Measurements from ENCODE around the gene RXFP2.

The RXFP2 gene, protein sequence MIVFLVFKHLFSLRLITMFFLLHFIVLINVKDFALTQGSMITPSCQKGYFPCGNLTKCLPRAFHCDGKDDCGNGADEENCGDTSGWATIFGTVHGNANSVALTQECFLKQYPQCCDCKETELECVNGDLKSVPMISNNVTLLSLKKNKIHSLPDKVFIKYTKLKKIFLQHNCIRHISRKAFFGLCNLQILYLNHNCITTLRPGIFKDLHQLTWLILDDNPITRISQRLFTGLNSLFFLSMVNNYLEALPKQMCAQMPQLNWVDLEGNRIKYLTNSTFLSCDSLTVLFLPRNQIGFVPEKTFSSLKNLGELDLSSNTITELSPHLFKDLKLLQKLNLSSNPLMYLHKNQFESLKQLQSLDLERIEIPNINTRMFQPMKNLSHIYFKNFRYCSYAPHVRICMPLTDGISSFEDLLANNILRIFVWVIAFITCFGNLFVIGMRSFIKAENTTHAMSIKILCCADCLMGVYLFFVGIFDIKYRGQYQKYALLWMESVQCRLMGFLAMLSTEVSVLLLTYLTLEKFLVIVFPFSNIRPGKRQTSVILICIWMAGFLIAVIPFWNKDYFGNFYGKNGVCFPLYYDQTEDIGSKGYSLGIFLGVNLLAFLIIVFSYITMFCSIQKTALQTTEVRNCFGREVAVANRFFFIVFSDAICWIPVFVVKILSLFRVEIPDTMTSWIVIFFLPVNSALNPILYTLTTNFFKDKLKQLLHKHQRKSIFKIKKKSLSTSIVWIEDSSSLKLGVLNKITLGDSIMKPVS

DNA sequence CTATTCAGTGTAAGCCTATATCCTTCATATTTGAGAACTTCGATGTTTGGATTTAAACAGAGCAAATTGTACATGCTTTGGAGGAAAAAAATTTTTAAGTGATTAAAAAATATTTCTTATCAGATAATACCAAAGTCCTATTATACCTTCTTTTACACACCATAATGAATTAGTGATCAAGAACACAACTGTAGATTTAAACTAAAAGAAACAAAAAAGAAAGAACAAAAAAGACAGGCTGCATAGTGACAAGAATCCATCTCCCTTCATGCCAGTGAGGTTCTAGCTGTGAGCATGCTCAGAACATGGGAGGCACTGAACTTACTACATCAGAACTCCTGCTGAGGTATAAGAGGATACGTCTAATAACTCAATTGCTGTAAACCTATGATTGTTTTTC lies at the start of gene RXFP2:
Gene RXFP2, plus strand, starts transcription at position 301 of the 400 bp plus-strand sequence. Its CDS starts 87 bp downstream, at position 388.
- ChIA-PET CTCF (interaction anchor here (0.6 to 1.0 kb wide), 3 partner anchors 203 to 634 kb away, joined by 3 to 4 read pairs (median 3); no protein-coding TSS in a partner anchor), POLR2A (no interaction called here)
- no peak for TF ChIP-seq TARDBP (IDR thresholded peaks at IDR 0.05)
- no peak for TF ChIP-seq L3MBTL2 (conservative IDR thresholded peaks at IDR 0.05)
- TF ChIP-seq FOXK2 (IDR thresholded peaks at IDR 0.05) = no peak
- TF ChIP-seq FOXM1 (IDR thresholded peaks at IDR 0.05; ENCODE audit: borderline replicate concordance) = no peak
- no peak for TF ChIP-seq ZNF384 (IDR thresholded peaks at IDR 0.05)
- no peak for TF ChIP-seq NFRKB (IDR thresholded peaks at IDR 0.05)
- TF ChIP-seq, protein P1, sequence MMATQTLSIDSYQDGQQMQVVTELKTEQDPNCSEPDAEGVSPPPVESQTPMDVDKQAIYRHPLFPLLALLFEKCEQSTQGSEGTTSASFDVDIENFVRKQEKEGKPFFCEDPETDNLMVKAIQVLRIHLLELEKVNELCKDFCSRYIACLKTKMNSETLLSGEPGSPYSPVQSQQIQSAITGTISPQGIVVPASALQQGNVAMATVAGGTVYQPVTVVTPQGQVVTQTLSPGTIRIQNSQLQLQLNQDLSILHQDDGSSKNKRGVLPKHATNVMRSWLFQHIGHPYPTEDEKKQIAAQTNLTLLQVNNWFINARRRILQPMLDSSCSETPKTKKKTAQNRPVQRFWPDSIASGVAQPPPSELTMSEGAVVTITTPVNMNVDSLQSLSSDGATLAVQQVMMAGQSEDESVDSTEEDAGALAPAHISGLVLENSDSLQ (IDR thresholded peaks at IDR 0.05) = no peak
- no peak for TF ChIP-seq ELF4 (IDR thresholded peaks at IDR 0.05)
- TF ChIP-seq CTBP1 (IDR thresholded peaks at IDR 0.05; ENCODE audit: borderline replicate concordance) = no peak
- DNase-seq (ENCODE audit: extremely low spot score) = no peak

DNA sequence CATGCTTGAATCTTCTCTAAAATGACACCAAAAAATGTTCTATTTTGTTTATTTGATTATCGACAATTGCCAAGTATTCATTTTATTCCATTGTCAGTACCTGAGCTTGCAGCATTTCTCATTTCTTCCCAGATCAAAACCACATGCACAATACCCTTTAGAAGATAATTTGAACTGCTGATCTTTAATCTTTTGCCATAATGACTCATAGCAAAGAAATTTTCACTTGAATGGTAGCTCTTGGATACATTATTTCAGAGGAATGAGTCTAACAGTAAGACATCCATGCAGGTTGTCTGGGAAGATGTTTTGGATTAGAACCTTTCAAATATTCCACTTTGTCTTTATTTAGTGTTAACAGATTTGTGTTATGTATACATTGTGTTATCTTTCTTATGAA lies 42.0 kb upstream of the RXFP2 start:
- TF ChIP-seq FOXK2 (IDR thresholded peaks at IDR 0.05) (no peak), ARNT (IDR thresholded peaks at IDR 0.05) (no peak), LEF1 (IDR thresholded peaks at IDR 0.05; ENCODE audit: borderline replicate concordance) (no peak), TARDBP (IDR thresholded peaks at IDR 0.05) (no peak), FOXA1 (IDR thresholded peaks at IDR 0.05) (no peak), ELF4 (IDR thresholded peaks at IDR 0.05) (no peak)
- POLR2A ChIA-PET = no interaction called here
- CTCF ChIA-PET = interaction anchor here (0.7 kb wide), 1 partner anchor 495 kb away, joined by 5 read pairs; no protein-coding TSS in a partner anchor
- DNase-seq (ENCODE audit: extremely low spot score) = no peak

DNA sequence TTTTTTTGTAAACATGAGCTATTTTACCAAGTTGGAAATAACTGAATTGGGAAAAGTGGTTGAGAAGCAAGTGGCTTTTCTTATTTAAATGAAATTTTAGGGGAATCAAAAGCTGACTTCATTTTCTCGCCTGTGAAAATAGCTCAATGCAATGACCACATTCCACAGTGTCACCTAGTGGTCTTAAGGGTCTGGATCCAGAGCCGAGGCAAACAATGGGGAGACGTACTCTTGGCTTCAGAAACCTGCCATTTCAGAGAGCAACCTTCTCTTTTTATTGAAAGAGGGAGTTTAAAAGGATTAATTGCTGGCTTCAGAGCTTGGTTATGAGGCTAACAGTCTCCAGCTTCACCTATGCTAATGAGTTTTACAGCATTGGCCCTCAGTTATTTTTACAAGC lies 39.7 kb upstream of the RXFP2 start:
- peak; percentile 12 for DNase-seq (ENCODE audit: extremely low spot score)
- TF ChIP-seq FOXK2 (IDR thresholded peaks at IDR 0.05) (no peak), ELF4 (IDR thresholded peaks at IDR 0.05) (no peak), SP1 (IDR thresholded peaks at IDR 0.05) (no peak), NFRKB (IDR thresholded peaks at IDR 0.05) (no peak), SUZ12 (IDR thresholded peaks at IDR 0.05) (no peak), HDGF (IDR thresholded peaks at IDR 0.05; ENCODE audit: borderline replicate concordance) (no peak), CTBP1 (IDR thresholded peaks at IDR 0.05; ENCODE audit: borderline replicate concordance) (no peak), ZNF384 (IDR thresholded peaks at IDR 0.05) (no peak), TARDBP (IDR thresholded peaks at IDR 0.05) (no peak), BHLHE40 (IDR thresholded peaks at IDR 0.05; ENCODE audit: borderline replicate concordance) (no peak), LEF1 (IDR thresholded peaks at IDR 0.05; ENCODE audit: borderline replicate concordance) (no peak)
- TF ChIP-seq, protein P1 (IDR thresholded peaks at IDR 0.05) = no peak
- CTCF ChIA-PET = interaction anchor here (1.2 kb wide), 1 partner anchor 162 kb away, joined by 4 read pairs; no protein-coding TSS in a partner anchor
- POLR2A ChIA-PET = no interaction called here

DNA sequence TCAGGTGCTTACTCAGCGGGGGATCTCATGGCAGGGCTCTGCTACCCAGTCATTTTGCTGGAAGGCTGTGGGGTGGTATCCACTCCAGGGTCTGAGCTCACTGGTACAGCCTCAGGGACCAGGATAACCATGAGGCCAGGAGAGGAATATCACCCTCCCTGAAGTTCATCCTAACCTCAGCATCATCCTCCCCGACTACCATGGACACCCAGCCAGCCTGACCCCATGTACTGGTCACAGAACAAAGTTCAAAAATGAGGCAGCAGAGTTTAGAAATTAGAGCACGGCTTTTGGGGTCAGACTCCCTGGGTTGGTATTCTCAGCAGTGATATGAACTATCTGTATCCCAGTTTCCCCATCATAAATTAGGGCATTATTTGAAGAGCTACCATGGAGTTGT lies 35.5 kb upstream of the RXFP2 start:
- TF ChIP-seq HDGF (IDR thresholded peaks at IDR 0.05; ENCODE audit: borderline replicate concordance) = no peak
- no peak for TF ChIP-seq BHLHE40 (IDR thresholded peaks at IDR 0.05; ENCODE audit: borderline replicate concordance)
- TF ChIP-seq LEF1 (IDR thresholded peaks at IDR 0.05; ENCODE audit: borderline replicate concordance) = no peak
- TF ChIP-seq SUZ12 (IDR thresholded peaks at IDR 0.05) = no peak
- no peak for TF ChIP-seq CTBP1 (IDR thresholded peaks at IDR 0.05; ENCODE audit: borderline replicate concordance)
- TF ChIP-seq ZNF384 (IDR thresholded peaks at IDR 0.05) = no peak
- TF ChIP-seq ARNT (IDR thresholded peaks at IDR 0.05) = no peak
- TF ChIP-seq, protein P1 (IDR thresholded peaks at IDR 0.05) = no peak
- no peak for TF ChIP-seq L3MBTL2 (conservative IDR thresholded peaks at IDR 0.05)
- no peak for TF ChIP-seq FOXM1 (IDR thresholded peaks at IDR 0.05; ENCODE audit: borderline replicate concordance)
- no peak for TF ChIP-seq FOXK2 (IDR thresholded peaks at IDR 0.05)
- TF ChIP-seq TARDBP (IDR thresholded peaks at IDR 0.05) = no peak
- TF ChIP-seq SP1 (IDR thresholded peaks at IDR 0.05) = no peak
- TF ChIP-seq NFRKB (IDR thresholded peaks at IDR 0.05) = no peak
- TF ChIP-seq ELF4 (IDR thresholded peaks at IDR 0.05) = no peak
- no peak for TF ChIP-seq FOXA1 (IDR thresholded peaks at IDR 0.05)
- CTCF ChIA-PET = no interaction called here
- DNase-seq (ENCODE audit: extremely low spot score) = no peak
- POLR2A ChIA-PET = no interaction called here

DNA sequence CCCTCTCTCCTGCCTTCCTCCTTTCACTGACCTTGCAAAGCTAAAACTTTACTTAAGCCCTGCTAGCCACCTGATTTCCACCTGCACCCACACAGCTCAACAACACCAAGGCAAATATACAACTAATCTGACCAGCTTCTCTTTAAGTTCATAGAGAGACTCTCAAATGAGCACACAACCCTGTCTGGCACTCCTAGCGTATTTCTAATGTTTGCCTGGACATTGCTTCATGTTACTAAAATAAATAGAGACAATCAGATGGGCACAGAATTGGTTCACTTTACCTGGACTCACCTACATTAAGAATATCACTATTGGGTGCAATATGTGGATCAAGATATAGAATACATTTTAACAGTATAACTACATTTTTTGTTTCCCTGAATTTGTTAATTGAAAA lies 33.2 kb upstream of the RXFP2 start:
- POLR2A ChIA-PET = no interaction called here
- TF ChIP-seq LEF1 (IDR thresholded peaks at IDR 0.05; ENCODE audit: borderline replicate concordance) = no peak
- TF ChIP-seq FOXM1 (IDR thresholded peaks at IDR 0.05; ENCODE audit: borderline replicate concordance) = no peak
- no peak for TF ChIP-seq ARNT (IDR thresholded peaks at IDR 0.05)
- CTCF ChIA-PET = no interaction called here
- no peak for DNase-seq (ENCODE audit: extremely low spot score)

DNA sequence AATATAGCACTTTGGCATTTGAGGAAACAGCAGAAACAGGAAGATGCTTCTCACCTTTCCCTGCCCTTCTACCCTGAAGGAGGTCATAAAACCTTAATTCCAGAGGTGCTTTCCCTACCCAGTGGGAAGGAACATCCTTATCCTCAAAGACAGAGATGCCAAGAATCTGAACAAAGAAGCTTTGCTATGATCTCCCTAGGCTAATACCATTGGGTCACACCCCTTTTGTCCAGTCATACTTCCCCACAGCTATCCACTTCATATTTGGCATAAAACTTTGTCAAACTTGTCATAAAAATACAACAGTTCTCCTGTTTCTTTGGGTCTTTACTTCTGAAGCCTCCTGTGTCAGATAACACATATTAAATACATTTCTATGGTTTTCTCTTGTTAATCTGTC lies 21.7 kb upstream of the RXFP2 start:
- no peak for DNase-seq (ENCODE audit: extremely low spot score)
- ChIA-PET CTCF (no interaction called here), POLR2A (no interaction called here)
- TF ChIP-seq ZNF384 (IDR thresholded peaks at IDR 0.05) (no peak), TARDBP (IDR thresholded peaks at IDR 0.05) (no peak), SUZ12 (IDR thresholded peaks at IDR 0.05) (no peak), L3MBTL2 (conservative IDR thresholded peaks at IDR 0.05) (no peak), ELF4 (IDR thresholded peaks at IDR 0.05) (no peak), SP1 (IDR thresholded peaks at IDR 0.05) (no peak), BHLHE40 (IDR thresholded peaks at IDR 0.05; ENCODE audit: borderline replicate concordance) (no peak)

Measured in HEK293T (cell line).